Stimulated activated CD4-positive, alpha-beta T cell treated with anti-CD3 and anti-CD28 coated beads, Interleukin-2, amount 100 ng/mL, for 24 hours (primary cell): Measurements from ENCODE around the gene GFER.
"Not testable (repeated sequence)": the region's sequence is repeated elsewhere in the genome, so short reads cannot be mapped to it uniquely, and the experiment has no call there.

Experiments
- DNase-seq, 2 donors: peaks; one replicate each; pipeline ENCODE4 v3.0.0-alpha.2; 2020

Gene GFER

DNA sequence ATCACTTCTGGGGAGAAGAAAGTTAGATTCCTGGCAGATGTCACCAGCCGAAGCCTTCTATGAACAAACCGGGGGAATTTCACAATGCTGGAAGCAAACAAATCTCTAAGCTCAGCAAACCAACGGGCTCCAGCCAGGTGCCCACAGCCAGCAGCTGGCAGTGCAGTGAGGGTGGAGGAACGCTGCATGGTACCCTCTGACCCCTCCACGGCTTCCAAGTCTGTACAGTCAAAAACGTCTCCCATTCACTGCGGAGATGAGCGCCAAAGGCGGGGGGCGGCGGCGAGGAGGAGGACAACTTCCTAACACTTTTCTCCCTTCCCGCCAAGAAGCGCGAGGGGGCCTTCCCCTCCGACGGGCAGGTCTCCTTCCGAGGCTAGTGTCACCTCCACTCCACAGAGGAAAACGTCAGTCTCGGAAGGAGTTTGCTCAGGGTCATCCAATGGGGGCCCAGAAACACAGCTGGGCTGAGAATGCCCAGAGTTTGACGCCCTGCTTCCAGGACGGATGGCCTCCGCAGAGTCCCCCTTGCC lies 24.7 kb downstream of the GFER start:
- DNase-seq: peak; percentile 40 to 60

DNA sequence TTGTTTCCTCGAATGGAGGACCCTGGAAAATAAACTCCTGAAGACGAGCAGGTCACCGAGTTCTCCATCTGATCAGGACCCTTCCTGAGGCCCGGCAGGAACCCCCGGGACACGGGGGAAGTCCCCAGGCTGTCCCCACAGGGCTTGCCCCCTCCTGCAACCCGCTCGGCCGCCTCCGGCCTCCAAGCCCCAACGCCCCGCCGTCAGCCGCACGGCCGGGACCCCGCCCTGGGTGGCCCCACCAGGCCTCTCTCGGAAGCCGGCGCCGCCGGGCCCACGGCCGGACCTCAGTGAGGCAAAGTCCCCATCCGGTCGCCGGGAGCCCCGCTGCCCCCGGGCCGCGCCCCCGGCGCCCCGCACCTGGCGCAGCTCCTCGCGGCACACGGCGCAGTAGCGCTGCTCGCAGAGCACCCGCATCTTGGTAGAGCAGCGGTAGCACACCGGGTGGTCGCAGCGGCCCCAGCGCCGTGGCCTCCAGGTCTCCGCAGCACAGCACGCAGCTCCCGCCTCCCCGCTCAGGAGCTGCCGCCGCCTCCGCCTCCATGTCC lies 25.2 kb downstream of the GFER start:
- DNase-seq: peak in 1 of 2 donors; percentile 38

DNA sequence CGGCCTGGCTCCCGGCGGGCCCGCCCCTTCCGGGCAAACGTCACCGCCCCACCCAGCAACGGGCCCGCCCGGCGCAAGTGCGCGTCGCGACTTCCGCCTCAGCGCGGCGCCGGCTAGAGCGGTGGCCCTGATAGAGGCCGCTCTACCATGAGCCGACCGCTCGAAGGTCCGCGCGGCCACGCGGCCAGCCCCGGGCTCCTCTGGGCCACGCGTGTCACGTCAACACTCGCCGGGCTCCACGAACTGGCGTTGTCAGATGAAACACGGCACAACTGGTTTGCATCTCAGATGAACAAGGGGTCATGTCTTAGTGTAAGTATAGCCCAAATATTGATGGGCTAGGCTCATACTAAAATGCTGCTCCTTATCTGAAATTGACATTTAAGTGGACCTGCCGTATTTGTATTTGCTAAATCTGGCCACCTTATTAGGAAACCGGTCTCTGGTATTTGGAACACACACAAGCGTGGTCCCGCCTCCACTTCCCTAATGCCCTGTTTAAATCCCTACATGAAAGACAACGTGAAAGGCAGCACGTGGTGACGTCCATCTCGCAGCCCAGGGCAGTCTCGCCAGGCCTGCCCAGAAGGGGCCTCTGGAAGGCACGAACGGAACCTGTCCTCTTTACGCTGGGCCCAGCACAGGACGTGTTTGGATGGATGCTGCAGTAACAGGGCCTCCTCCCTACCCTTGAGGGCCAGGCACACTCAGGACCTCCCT lies 26.0 kb downstream of the GFER start, which contains the start of gene ZNF598:
TSS of gene ZNF598 (minus strand) at position 31 of the 720 bp plus-strand sequence.
- peak; percentile 81 to 85 for DNase-seq

DNA sequence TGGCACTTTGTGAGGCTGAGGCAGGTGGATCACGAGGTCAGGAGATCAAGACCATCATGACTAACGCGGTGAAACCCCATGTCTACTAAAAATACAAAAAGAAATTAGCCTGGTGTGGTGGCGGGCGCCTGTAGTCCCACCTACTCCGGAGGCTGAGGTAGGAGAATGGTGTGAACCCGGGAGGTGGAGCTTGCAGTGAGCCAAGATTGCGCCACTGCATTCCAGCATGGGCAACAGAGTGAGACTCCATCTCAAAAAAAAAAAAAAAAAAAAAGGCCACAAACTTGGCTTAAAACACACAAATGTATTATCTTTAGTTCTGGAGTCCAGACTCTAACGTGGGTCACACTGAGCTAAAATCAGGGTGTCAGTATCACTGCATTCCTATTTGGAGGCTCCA lies 27.7 kb downstream of the GFER start:
- not testable (repeated sequence) for DNase-seq

DNA sequence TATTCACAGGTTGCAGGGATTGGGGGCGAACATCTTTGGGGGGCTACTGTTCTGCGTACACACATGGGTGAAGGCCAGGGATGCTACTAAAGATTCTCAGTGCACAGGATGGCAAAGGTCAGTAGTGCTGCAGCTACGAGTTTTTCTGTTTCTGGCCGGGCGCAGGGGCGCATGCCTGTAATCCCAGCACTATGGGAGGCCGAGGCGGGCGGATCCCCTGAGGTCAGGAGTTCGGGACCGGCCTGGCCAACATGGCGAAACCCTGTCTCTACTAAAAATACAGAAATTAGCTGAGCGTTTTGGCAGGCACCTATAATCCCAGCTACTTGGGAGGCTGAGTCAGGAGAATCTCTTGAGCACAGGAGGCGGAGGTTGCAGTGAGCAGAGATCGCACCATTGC lies 29.5 kb downstream of the GFER start:
- DNase-seq: no peak

DNA sequence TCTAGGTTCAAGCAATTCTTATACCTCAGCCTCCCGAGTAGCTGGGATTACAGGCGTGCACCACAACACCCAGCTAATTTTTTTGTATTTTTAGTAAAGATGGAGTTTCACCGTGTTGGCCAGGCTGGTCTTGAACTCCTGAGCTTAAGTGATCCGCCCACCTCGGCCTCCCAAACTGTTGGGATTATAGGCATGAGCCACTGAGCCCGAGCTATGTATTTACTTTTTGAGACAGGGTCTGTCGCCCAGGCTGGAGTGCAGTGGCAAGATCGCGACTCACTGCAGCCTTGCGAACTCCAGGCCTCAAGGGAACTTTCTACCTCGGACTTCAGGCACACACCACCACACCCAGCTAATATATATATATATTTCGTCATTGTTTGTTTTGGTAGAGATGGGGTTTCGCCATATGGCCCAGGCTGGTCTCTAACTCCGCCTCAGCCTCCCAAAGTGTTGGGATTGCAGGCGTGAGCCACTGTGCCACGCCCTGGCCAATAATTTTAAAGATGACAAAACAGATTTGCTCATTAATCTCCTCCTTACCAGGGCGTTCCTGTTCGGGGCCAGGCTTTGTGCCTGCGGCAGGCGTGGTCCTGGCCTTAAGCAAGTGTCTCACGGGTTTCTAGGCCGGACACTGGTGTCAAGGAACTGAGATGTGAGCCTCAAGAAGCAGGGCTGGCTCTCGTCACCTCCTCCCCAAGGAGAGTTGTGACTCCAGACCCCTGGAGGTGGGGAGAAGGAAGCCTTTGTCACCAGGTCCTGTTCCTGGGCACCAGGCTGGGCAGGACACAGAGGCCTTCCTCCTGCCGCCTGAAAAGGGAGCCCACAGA lies 31.3 kb downstream of the GFER start:
- no peak for DNase-seq

DNA sequence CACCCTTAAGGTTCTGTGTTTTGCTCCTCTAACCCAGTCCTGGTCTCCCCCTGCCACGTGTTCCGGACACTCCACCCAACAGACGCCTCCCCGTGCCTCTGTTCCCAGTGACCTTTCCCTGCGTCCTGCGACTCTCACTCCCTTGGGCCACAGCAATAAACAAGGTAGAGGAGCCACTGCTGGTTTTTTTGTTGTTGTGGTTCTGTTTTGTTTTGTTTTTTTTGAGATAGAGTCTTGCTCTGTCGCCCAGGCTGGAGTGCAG lies 31.9 kb downstream of the GFER start:
- no peak for DNase-seq

DNA sequence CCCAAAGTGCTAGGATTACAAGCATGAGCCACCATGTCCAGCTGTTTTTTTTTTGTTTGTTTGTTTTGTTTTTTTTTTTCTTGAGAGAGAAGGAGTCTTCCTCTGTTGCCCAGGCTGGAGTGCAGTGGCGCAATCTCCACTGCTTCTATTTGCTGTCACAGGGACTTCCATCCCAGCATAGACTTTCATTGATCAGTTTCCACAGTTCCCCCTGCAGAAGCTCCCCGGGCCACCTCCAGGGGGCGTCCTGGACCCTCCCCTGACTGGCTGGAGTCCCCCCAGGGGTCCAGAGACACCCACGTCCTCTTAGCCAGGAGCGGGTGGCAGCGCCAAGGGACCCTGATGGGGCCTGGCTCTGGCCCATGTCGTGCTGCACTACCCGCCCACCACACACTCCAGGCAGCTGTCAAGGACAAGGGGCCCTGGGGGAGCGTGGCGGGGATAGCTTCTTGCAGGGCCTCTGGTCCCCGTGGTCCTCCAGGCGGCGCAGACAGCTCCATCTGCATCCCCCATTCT lies 32.5 kb downstream of the GFER start:
- peak in 1 of 2 donors; percentile 43 for DNase-seq

DNA sequence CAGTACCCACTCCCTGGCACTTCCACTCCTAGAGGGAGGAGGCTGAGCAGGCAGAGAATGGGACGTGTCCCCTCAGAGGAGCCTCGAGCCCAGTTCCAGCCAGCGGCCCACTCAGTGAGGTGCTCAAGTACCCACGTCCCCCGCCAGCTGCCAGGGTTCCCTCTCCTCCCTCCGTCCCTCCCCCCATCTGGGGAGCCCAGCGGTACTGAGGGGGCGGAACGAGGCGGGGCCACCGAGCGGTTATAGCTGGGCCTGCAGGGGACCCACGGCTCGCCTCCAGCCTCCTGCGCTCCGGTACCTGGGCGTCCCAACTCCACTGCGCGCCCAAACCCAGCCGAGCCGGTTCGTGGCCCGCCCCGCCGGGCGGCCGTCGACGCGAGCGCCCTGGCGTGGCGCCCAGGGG lies 35.5 kb downstream of the GFER start, which contains the start of gene NPW:
TSS of gene NPW (plus strand) at position 268 of the 403 bp plus-strand sequence.
- peak; percentile 43 to 59 for DNase-seq

DNA sequence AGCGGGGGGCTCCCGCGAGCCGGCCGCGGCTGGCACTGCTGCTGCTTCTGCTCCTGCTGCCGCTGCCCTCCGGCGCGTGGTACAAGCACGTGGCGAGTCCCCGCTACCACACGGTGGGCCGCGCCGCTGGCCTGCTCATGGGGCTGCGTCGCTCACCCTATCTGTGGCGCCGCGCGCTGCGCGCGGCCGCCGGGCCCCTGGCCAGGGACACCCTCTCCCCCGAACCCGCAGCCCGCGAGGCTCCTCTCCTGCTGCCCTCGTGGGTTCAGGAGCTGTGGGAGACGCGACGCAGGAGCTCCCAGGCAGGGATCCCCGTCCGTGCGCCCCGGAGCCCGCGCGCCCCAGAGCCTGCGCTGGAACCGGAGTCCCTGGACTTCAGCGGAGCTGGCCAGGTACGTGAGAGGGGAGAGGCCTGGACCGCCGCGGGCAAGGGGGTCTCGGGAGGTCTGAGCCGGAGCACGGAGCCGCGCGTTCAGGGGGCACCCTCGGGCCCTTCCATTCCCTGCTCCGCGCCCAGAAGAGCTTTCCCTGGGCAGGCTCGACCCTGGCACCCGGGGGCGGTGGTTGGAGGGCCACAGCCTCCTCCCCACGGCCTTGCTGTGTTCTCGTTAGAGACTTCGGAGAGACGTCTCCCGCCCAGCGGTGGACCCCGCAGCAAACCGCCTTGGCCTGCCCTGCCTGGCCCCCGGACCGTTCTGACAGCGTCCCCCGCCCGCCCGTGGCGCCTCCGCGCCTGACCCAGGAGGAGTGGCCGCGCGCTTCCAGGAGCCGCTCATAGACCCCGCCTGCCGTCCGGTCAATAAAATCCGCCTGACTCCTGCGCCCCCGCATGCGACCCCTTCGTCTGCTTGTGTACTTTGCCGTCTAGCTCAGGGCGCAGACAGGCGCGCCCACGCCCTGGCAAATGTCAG lies 36.2 kb downstream of the GFER start:
- no peak for DNase-seq

DNA sequence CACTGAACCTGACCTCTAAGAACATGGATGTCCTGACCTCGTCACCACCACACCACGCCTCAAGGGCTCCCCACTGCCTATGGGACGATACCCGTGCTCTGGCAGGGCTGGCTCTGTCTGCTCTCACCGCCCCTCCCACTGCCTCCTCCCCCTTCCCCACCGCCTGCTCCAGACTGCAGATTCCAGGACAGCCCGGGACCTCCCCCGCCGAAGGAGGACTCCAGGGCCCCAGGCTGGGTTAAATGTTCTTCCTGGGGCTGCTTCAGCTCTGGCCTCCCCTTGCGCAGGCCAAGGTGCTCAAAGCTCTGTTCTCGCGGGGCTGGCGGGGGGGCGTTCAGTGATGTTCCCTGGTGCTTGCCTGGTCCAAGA lies 38.7 kb downstream of the GFER start:
- DNase-seq: peak in 1 of 2 donors; percentile 44

DNA sequence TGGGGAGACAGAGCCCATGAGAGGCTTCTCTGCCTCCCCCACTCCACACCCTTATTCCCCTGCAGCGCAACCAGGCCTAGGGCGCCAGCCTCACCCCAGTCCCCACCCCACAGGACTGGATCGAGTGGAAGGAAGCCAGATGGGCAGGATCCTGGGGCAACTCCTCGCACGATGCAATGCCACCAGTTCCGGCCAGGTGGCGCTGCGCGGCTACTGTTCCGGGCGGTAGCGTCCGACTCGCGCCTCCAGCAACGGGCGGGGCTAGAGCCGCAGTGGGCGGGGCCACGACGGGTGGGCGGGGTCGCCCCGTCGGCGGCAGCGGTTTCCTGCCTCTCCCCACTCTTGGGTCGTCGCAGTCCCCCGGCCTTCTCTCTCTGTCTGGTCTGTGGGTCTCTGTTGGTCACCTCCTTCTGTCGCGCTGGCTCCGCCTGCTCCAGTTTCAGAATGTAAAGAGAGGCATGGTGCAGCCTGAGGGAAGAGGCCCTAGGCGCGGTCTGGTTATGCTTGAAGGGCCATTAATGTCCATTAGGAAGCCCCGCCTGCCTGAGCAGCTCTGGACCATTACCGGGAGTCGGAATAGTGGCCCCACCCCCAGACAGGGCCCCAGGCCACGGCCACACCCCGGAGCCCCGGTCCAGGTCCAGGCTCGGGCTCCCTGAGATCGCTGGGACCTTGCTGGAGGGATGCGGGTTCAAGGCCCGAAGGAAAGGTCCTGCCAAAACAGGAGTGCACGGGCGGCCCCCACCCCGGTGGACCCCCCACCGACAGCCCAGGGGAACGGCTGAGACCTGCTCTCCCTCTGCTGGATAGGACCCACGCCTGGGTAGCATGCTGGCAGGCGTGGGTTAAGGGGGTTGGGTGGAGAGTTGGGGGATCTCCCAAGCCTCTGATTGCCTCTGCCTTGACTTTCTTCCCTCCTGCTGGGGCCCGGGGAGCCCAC lies 39.4 kb downstream of the GFER start:
- peak; percentile 97 to 98 for DNase-seq

DNA sequence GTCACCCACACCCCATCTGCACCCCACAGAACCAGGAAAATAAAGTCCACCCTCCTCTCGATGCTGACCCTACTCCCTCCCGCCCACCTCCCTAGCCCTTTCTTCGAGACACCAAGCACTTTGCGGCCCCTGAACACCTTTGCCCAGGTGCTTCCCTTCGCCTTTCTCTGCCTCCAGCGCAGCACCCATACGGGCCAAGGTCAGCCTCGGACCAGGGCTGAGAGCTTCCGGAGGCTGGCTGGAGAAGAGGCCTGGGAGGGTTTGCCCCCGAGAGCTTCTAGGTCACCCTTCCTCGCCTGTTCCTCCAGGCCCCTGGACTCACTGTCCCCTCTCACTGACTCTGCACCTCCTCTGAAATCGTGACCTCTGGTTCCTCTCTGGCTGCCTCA lies 40.0 kb downstream of the GFER start:
- DNase-seq: no peak

DNA sequence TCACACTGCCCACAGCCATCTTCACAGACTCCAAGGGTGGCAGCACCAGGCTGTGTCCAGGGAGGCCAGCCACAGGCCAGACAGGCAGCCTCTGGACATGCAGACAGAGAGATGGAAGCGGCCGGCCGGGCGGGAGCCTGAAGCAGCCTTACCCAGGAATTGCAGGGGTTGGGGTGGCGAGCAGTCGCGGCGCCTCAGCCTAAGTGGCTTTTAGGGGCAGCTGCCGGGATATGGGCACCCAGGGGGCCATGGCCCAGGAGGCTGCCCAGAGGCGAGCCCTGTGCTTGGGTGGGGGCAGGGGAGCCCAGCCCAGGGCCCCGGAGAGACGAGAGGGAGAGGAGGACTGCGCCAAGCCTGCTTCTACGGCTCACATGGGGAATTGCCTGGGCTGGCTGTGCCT lies 41.3 kb downstream of the GFER start:
- no peak for DNase-seq

DNA sequence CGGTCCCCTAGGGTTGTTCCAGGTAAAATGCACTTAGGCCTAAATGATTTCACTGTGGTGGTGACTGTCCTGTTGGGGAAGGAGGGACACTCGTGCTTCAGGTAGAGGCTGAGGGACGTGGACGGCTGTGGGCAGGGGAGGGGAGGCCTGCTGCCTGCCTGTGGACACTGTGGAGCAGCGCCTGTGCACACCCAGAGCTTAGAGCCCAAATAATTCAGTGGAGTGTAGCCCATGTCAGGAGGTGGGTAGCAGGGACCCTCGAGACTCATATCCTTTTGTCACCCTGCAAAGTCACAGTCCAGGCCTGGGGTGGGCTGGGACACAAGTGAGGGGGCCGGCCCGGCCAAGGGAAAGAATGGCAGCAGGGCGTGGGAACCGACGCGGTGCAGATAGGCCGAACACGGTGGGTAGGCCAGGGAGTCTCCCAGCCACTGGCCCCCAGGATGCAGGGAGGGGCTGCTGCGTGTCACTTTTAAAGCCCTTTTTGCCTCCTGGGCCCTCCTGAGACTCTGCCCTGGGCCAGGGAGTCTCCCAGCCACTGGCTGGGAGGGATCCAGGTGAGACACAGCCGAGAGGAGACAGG lies 42.0 kb downstream of the GFER start:
- DNase-seq: no peak

DNA sequence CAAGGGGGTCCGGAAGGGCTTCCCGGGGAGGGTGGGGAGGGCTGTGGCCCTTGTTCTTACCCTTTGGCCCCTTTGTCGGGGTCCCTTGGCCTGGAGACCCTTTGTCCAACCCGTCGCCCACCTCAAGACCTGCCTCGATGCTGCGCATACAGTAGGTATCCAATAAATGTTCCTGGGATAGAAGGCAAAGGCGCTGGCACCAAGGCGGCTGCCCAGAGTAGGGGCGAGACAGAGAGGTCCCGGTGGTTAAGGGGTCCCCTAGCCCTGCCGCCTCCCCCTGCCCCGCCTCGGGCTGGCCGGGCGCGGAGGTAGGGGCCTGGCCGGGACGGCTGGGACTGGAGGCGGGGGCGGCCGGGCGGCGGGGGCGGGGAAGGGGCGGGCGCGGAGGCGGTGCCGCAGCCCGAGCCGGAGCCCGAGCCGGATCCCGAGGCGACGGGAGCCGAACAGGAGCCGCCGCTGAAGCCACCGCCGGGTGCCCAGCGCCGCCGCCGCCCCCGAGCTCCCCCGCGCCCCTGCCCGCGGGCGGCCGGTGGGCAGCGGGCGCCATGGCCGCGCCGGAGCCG lies 42.5 kb downstream of the GFER start, which contains the start of gene NHERF2:
TSS of gene NHERF2 (plus strand) at position 442 of the 563 bp plus-strand sequence. CDS start at position 546, 104 bp downstream.
- peak in 1 of 2 donors; percentile 41 for DNase-seq

DNA sequence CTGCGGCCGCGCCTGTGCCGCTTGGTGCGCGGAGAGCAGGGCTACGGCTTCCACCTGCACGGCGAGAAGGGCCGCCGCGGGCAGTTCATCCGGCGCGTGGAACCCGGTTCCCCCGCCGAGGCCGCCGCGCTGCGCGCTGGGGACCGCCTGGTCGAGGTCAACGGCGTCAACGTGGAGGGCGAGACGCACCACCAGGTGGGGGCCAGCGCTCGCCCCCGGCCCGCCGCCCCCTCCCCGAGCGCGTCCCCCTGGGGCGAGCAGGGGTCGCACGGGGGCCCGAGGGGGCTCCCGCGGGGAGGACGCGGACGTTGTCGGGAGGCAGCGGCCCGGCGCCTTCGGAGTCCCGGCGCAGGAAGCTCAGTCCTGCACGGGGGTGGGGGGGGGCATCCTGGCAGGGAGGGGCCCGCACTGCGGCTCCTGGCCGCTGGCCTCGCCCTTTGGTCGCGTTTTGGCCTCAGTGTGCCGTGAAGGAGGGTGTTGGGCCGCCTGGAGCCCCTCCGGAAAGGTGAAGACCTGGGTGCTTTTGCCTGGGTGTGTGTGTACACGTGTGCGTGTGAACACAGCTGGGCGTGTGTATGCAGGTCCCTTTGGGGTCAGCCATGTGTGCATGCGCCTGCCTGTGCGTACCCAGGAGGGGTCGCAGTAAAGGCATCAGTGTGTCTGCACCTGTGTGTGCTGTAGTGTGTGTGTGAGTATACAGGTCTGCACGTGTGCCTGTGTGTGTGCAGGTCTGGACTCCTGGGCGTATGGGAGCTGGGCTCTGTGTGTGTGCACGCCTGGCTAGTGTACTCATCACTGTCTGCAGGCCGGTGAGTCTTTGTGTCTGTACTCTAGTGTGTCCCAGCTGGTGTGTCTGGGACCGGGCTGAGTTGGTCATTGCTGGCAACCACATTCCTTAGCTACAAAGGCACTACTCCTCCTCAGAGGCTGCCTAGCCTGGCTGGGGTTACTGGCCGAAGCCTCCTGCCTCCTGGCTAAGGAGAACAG lies 43.3 kb downstream of the GFER start:
- no peak for DNase-seq

DNA sequence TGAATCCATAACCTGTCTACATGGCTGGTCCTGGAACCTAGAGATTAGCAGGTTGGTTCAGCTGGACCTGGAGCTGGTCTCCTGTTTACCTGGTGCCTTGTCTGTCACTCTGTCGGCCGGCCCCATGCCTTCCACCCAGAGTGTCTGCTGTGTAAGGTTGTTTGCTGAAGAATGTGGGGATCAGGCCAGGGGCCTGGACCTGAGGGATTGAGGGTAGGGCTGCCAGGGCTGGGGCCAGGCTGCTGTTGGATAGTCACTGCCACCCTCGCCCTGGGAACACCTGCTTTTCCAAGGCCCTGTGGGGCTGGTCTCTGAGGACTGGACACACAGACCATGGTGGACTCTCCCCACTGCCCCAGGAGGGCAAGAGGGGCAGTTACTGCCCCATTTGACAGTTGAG lies 44.2 kb downstream of the GFER start:
- DNase-seq: no peak

DNA sequence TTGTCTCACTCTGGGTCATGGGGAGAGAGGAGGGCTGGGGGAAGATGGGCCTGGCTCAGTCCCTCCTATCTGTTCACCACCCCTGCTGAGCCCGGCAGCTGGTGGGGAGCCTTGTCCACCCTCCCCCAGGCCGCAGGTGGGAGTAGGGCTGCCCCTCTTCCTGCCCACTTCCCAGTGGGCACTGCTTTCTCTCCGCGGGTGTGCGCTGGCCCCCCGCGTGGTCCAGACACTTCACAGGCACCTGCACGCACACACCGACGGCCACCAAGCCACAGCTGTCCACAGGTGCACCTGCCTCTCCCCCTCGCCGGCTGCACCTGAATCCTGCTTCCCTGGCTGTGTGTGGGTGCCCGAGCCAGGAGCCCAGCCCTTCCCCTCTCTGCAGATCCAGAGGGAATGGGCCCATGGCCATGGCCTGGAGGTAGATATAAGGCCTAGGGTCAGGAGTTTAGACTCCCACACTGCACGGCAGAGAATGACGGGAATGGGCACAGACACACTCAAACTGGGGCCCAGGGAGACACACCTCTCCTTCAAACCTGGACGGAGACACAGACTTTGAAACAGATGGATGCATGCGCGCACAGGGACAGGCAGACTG lies 44.7 kb downstream of the GFER start:
- DNase-seq: no peak
